Endothelial cell of umbilical vein (primary cell): ENCODE measurements around the gene ACE. TPM values are rescaled to one million over a fixed set of nuclear protein-coding genes. Genes with fewer than 3 reads are reported as not detected.

Experiments
- BruUV-seq: library from RNA; stranded (reverse); fragments of 400-500 nt; replicated peaks from 2 replicates; lab custom pipeline; 2021; lab: Mats Ljungman, UMichigan
- CTCF ChIA-PET: fragments of 300-600, 350-600 bp; sonication (Branson Sonifier 250); formaldehyde crosslinking; loops from one replicate; lab custom pipeline; 2021; ENCODE audit warnings: antibody characterized with exemption, inconsistent platforms; lab: Charles Lee
- POLR2A ChIA-PET: fragments of 300-600, 350-600 bp; sonication (Branson Sonifier 250); formaldehyde crosslinking; loops from one replicate; lab custom pipeline; 2021; ENCODE audit warnings: antibody characterized with exemption, inconsistent platforms; lab: Charles Lee
- DNase-seq: peaks from one replicate; pipeline ENCODE4 v3.0.0-alpha.2; 2011; ENCODE audit warnings: low read depth, low spot score
- FAIRE-seq: peaks from 2 replicates; lab custom pipeline; 2011; peaks lifted over from hg19 to GRCh38; lab: Jason Lieb, UNC
- H2AFZ ChIP-seq: 2 replicates; pipeline ENCODE4 v1.6.0; 2012; ENCODE audit warnings: low read depth, low read length, control low read depth, inconsistent platforms
- H3K27ac ChIP-seq: 2 replicates; pipeline ENCODE4 v1.5.1; 2011; ENCODE audit warnings: low read depth, mild to moderate bottlenecking, control low read depth, low read length, moderate library complexity; ENCODE audit not compliant: insufficient read depth
- H3K27me3 ChIP-seq, 2 experiments: 2 replicates each; pipeline versions ENCODE4 v1.6.0 to v1.6.1; 2011; ENCODE audit warnings: low read length in 2 of 2, mixed read lengths in 1 of 2; ENCODE audit not compliant: control insufficient read depth in 2 of 2, insufficient read depth in 2 of 2
- H3K36me3 ChIP-seq, 2 experiments: 2 replicates in 1 of 2; 3 replicates in 1 of 2; pipeline ENCODE4 v1.5.1; 2011; ENCODE audit warnings: low read length in 2 of 2, mild to moderate bottlenecking in 1 of 2, moderate library complexity in 1 of 2; ENCODE audit not compliant: control insufficient read depth in 2 of 2, insufficient read depth in 2 of 2; ENCODE audit errors: extremely low read depth in 1 of 2
- H3K4me1 ChIP-seq: 3 replicates; pipeline ENCODE4 v1.5.1; 2011; ENCODE audit warnings: mild to moderate bottlenecking, low read length; ENCODE audit not compliant: control insufficient read depth, insufficient read depth; ENCODE audit errors: extremely low read depth
- H3K4me2 ChIP-seq: 2 replicates; pipeline ENCODE4 v1.6.1; 2011; ENCODE audit warnings: low read length, control low read depth, mixed read lengths; ENCODE audit not compliant: insufficient read depth
- H3K4me3 ChIP-seq, 3 experiments: fragments of 200-600 bp in 1 of 3; sonication (generic), shearing (Covaris generic) in 1 of 3; replicated peaks in 1 of 3; 2 replicates each; pipeline ENCODE4 v1.5.1; 2011 to 2016; ENCODE audit warnings: control low read depth in 3 of 3, low read length in 3 of 3, mild to moderate bottlenecking in 2 of 3, inconsistent platforms in 1 of 3, low read depth in 1 of 3, moderate library complexity in 1 of 3; ENCODE audit not compliant: insufficient read depth in 1 of 3
- H3K79me2 ChIP-seq: 2 replicates; pipeline ENCODE4 v1.6.0; 2012; ENCODE audit warnings: low read length, inconsistent platforms; ENCODE audit not compliant: control insufficient read depth, insufficient read depth
- H3K9ac ChIP-seq: replicated peaks from 2 replicates; pipeline ENCODE3; 2011; ENCODE audit warnings: low read length, control low read depth; ENCODE audit not compliant: insufficient read depth; ENCODE audit errors: extremely low read depth
- H3K9me1 ChIP-seq: replicated peaks from 3 replicates; pipeline ENCODE4 v1.6.0; 2011; ENCODE audit warnings: mild to moderate bottlenecking, low read length; ENCODE audit not compliant: control insufficient read depth, insufficient read depth; ENCODE audit errors: extremely low read depth
- H3K9me3 ChIP-seq: replicated peaks from 2 replicates; pipeline ENCODE4 v1.5.1; 2012; ENCODE audit warnings: low read length, inconsistent platforms; ENCODE audit not compliant: control insufficient read depth, insufficient read depth
- H4K20me1 ChIP-seq: replicated peaks from 2 replicates; pipeline ENCODE3; 2011; ENCODE audit warnings: mild to moderate bottlenecking, low read length; ENCODE audit not compliant: control insufficient read depth, insufficient read depth; ENCODE audit errors: extremely low read depth
- EZH2 ChIP-seq: IDR thresholded peaks from 2 replicates; pipeline ENCODE4 v1.6.1; 2012; ENCODE audit warnings: borderline replicate concordance, low read depth, mild to moderate bottlenecking, moderate library complexity, low read length, inconsistent platforms; ENCODE audit not compliant: severe bottlenecking
- FOS ChIP-seq: IDR thresholded peaks from 2 replicates; pipeline ENCODE4 v1.6.1; 2011; ENCODE audit warnings: mild to moderate bottlenecking, low read length, moderate library complexity, borderline replicate concordance; ENCODE audit not compliant: insufficient read depth
- GATA2 ChIP-seq: IDR thresholded peaks from 2 replicates; pipeline ENCODE4 v1.7.0; 2011; ENCODE audit warnings: low read depth, mild to moderate bottlenecking, moderate library complexity, mixed read lengths, low read length; ENCODE audit not compliant: insufficient read length, insufficient read depth
- JUN ChIP-seq: IDR thresholded peaks from 2 replicates; pipeline ENCODE4 v1.6.1; 2011; ENCODE audit warnings: borderline replicate concordance, low read depth; ENCODE audit not compliant: insufficient read length, insufficient read depth
- MYC ChIP-seq: IDR thresholded peaks from one replicate; pipeline ENCODE4 v1.6.1; 2011; ENCODE audit warnings: mild to moderate bottlenecking, low read depth, low read length
- POLR2A ChIP-seq: IDR thresholded peaks from 2 replicates; pipeline ENCODE4 v1.6.1; 2012; ENCODE audit warnings: low read depth, mild to moderate bottlenecking, control low read depth, low read length
- POLR2AphosphoS5 ChIP-seq: IDR thresholded peaks from 2 replicates; pipeline ENCODE4 v1.6.1; 2012; ENCODE audit warnings: low read depth, mild to moderate bottlenecking, control low read depth, low read length, moderate library complexity; ENCODE audit not compliant: insufficient read depth
- dilution Hi-C: fragments of 300-500 bp; cut with MboI; formaldehyde crosslinking; loops from one replicate; pipeline ENCODE4 v1.15.0; 2019; ENCODE audit warnings: low sequenced_read_pairs; ENCODE audit not compliant: extremely low pct_ligation_motif_present
- intact Hi-C: fragments of 100-400 bp; cut with micrococcal nuclease; formaldehyde crosslinking; loops from one replicate; pipeline ENCODE4 v1.10.0; 2022
- polyA plus RNA-seq, 4 experiments: library from polyadenylated mRNA; depleted of rRNA in 3 of 4; stranded (reverse) in 3 of 4; unstranded in 1 of 4; fragments of >200 nt; gene quantifications; 2 replicates each; pipeline versions ENCODE4 v1.2.1 to v1.2.3, GENCODE V29; 2011 to 2012; ENCODE audit warnings: missing spikeins in 1 of 4
- total RNA-seq: library from RNA; stranded (reverse); gene quantifications from 2 replicates; pipeline ENCODE4 v1.2.3, GENCODE V29; 2021
- TF ChIP-seq, protein P1 (sequence below): IDR thresholded peaks from 2 replicates; pipeline ENCODE4 v1.6.1; 2011; ENCODE audit not compliant: insufficient read depth, insufficient read length
- TF ChIP-seq, protein P2 (sequence below), 2 donors: IDR thresholded peaks; 1 replicate in 1 of 2; 2 replicates in 1 of 2; pipeline ENCODE4 v1.5.1; 2011; ENCODE audit warnings: low read length in 2 of 2, mild to moderate bottlenecking in 2 of 2, moderate library complexity in 2 of 2, control low read depth in 1 of 2, inconsistent platforms in 1 of 2, low read depth in 1 of 2; ENCODE audit not compliant: insufficient read depth in 1 of 2; ENCODE audit errors: extremely low read depth in 1 of 2

The ACE gene
- total and polyA plus RNA-seq, 2 donors (not counting 3 experiments of a cell fraction or from before 2014, with no cell fraction given) = 63.4 to 207 TPM

DNA sequence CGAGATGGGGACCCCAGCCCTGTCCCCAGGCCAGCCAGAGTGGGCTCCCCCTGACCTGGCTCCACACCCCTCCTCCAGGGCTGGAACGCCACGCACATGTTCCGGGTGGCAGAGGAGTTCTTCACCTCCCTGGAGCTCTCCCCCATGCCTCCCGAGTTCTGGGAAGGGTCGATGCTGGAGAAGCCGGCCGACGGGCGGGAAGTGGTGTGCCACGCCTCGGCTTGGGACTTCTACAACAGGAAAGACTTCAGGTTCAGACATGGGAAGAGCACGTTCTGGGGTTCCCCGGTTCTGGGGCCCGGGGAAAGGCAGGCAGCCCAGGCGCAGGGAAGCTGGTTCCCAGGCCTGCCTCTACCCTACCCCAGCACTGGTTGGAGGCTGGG, 4.6 kb downstream of the ACE start:
- dilution Hi-C loops = no loop called here
- ChIA-PET CTCF (interaction anchor here (1.1 to 11.1 kb wide), 5 partner anchors 16 to 399 kb away, joined by 3 to 540 read pairs (median 52); partner anchors contain the start of gene CYB561), POLR2A (interaction anchor here (0.5 to 1.2 kb wide), 2 partner anchors 45 to 53 kb away, joined by 3 to 4 read pairs; no protein-coding TSS in a partner anchor)
- Histone ChIP-seq H3K9me3 (no peaks in the 10 kb centered on the region), H2AFZ (no peak overlapping the region), H3K9ac (no peak overlapping the region), H3K4me3 (no peak overlapping the region), H3K27ac (no peak overlapping the region), H3K4me1 (peaks cover 14% of the 10 kb centered on the region), H3K4me2 (no peak overlapping the region), H3K9me1 (no peaks in the 10 kb centered on the region), H4K20me1 (no peaks in the 10 kb centered on the region), H3K27me3 (no peaks in the 10 kb centered on the region), H3K79me2 (no peaks in the 10 kb centered on the region), H3K36me3 (peaks cover 0 to 55% of the 10 kb centered on the region in 2 experiments)
- FAIRE-seq = no peak
- no peak for DNase-seq
- TF ChIP-seq, protein P1, sequence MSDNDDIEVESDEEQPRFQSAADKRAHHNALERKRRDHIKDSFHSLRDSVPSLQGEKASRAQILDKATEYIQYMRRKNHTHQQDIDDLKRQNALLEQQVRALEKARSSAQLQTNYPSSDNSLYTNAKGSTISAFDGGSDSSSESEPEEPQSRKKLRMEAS = no peak
- TF ChIP-seq GATA2 (no peak), POLR2AphosphoS5 (no peak), MYC (no peak), FOS (no peak), POLR2A (no peak), JUN (no peak), EZH2 (no peak)
- TF ChIP-seq, protein P2, sequence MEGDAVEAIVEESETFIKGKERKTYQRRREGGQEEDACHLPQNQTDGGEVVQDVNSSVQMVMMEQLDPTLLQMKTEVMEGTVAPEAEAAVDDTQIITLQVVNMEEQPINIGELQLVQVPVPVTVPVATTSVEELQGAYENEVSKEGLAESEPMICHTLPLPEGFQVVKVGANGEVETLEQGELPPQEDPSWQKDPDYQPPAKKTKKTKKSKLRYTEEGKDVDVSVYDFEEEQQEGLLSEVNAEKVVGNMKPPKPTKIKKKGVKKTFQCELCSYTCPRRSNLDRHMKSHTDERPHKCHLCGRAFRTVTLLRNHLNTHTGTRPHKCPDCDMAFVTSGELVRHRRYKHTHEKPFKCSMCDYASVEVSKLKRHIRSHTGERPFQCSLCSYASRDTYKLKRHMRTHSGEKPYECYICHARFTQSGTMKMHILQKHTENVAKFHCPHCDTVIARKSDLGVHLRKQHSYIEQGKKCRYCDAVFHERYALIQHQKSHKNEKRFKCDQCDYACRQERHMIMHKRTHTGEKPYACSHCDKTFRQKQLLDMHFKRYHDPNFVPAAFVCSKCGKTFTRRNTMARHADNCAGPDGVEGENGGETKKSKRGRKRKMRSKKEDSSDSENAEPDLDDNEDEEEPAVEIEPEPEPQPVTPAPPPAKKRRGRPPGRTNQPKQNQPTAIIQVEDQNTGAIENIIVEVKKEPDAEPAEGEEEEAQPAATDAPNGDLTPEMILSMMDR (IDR thresholded peaks at IDR 0.05; ENCODE audit: extremely low read depth in 1 of 2, insufficient read depth in 1 of 2, low read depth in 1 of 2, low read length in 2 of 2) = no peak
- intact Hi-C loops = no loop called here
- BruUV-seq = no TSS peak
